Measurements from ENCODE around the gene PTN.
"Not testable (repeated sequence)": the region's sequence is repeated elsewhere in the genome, so short reads cannot be mapped to it uniquely, and the experiment has no call there.

Gene PTN

GRCh38 chr7:137282043-137282442 lies 61.5 kb downstream of the PTN start:
- H3K27me3 ChIP-seq (ENCODE audit: insufficient read depth, low read depth): no peaks in the 10 kb centered on the region
- no peak overlapping the region for H3K4me2 ChIP-seq
- no peaks in the 10 kb centered on the region for H3K36me3 ChIP-seq (ENCODE audit: insufficient read depth)
- TF ChIP-seq CTCF (conservative IDR thresholded peaks at IDR 0.05; ENCODE audit: low read depth, low read length): no peak
- H3K79me2 ChIP-seq (ENCODE audit: insufficient read depth, low read depth): no peaks in the 10 kb centered on the region
- H3K27ac ChIP-seq: no peak overlapping the region
- no peak overlapping the region for H2AFZ ChIP-seq (ENCODE audit: low read depth)
- H3K9ac ChIP-seq: no peak overlapping the region
- no peak overlapping the region for H3K4me3 ChIP-seq (IDR thresholded peaks at IDR 0.05; ENCODE audit: insufficient read depth, low read depth, low read length)
- no peaks in the 10 kb centered on the region for H3K4me1 ChIP-seq (ENCODE audit: low read depth, poor library complexity, severe bottlenecking)
- no peaks in the 10 kb centered on the region for H4K20me1 ChIP-seq (ENCODE audit: insufficient read depth)

GRCh38 chr7:137276189-137276588 lies 67.3 kb downstream of the PTN start:
- no peaks in the 10 kb centered on the region for H3K36me3 ChIP-seq (ENCODE audit: insufficient read depth)
- no peak overlapping the region for H3K27ac ChIP-seq
- no peaks in the 10 kb centered on the region for H4K20me1 ChIP-seq (ENCODE audit: insufficient read depth)
- no peak overlapping the region for H3K4me2 ChIP-seq
- no peaks in the 10 kb centered on the region for H3K27me3 ChIP-seq (ENCODE audit: insufficient read depth, low read depth)
- TF ChIP-seq CTCF (conservative IDR thresholded peaks at IDR 0.05; ENCODE audit: low read depth, low read length): no peak
- H3K79me2 ChIP-seq (ENCODE audit: insufficient read depth, low read depth): no peaks in the 10 kb centered on the region
- no peak overlapping the region for H3K9ac ChIP-seq
- no peak overlapping the region for H3K4me3 ChIP-seq (IDR thresholded peaks at IDR 0.05; ENCODE audit: insufficient read depth, low read depth, low read length)
- no peak overlapping the region for H2AFZ ChIP-seq (ENCODE audit: low read depth)
- H3K4me1 ChIP-seq (ENCODE audit: low read depth, poor library complexity, severe bottlenecking): no peaks in the 10 kb centered on the region

GRCh38 chr7:137272249-137272648 lies 71.3 kb downstream of the PTN start:
- Histone ChIP-seq H3K27me3 (ENCODE audit: insufficient read depth, low read depth) (no peaks in the 10 kb centered on the region), H3K36me3 (ENCODE audit: insufficient read depth) (no peaks in the 10 kb centered on the region), H4K20me1 (ENCODE audit: insufficient read depth) (no peaks in the 10 kb centered on the region), H2AFZ (ENCODE audit: low read depth) (no peak overlapping the region), H3K79me2 (ENCODE audit: insufficient read depth, low read depth) (no peaks in the 10 kb centered on the region), H3K4me3 (IDR thresholded peaks at IDR 0.05; ENCODE audit: insufficient read depth, low read depth, low read length) (no peak overlapping the region), H3K4me2 (no peak overlapping the region), H3K9ac (no peak overlapping the region), H3K27ac (no peak overlapping the region), H3K4me1 (ENCODE audit: low read depth, poor library complexity, severe bottlenecking) (no peaks in the 10 kb centered on the region)
- no peak for TF ChIP-seq CTCF (conservative IDR thresholded peaks at IDR 0.05; ENCODE audit: low read depth, low read length)

GRCh38 chr7:137269240-137269639 lies 74.3 kb downstream of the PTN start:
- TF ChIP-seq CTCF (conservative IDR thresholded peaks at IDR 0.05; ENCODE audit: low read depth, low read length): no peak
- no peaks in the 10 kb centered on the region for H3K27me3 ChIP-seq (ENCODE audit: insufficient read depth, low read depth)

GRCh38 chr7:137268001-137268865 lies 75.3 kb downstream of the PTN start:
- H3K36me3 ChIP-seq (ENCODE audit: insufficient read depth); H3K27me3 ChIP-seq (ENCODE audit: insufficient read depth, low read depth); H3K27ac ChIP-seq; H3K4me1 ChIP-seq (ENCODE audit: low read depth, poor library complexity, severe bottlenecking); H3K79me2 ChIP-seq (ENCODE audit: insufficient read depth, low read depth); H4K20me1 ChIP-seq (ENCODE audit: insufficient read depth); H3K9ac ChIP-seq; H3K4me2 ChIP-seq; H2AFZ ChIP-seq (ENCODE audit: low read depth); H3K4me3 ChIP-seq (IDR thresholded peaks at IDR 0.05; ENCODE audit: insufficient read depth, low read depth, low read length): not testable (repeated sequence)

More at GRCh38 chr7:137269240-137269639, 74.3 kb downstream of the PTN start:
- Histone ChIP-seq H2AFZ (ENCODE audit: low read depth) (no peak overlapping the region), H3K4me3 (IDR thresholded peaks at IDR 0.05; ENCODE audit: insufficient read depth, low read depth, low read length) (no peak overlapping the region), H3K36me3 (ENCODE audit: insufficient read depth) (no peaks in the 10 kb centered on the region), H3K9ac (no peak overlapping the region), H3K4me2 (no peak overlapping the region), H3K4me1 (ENCODE audit: low read depth, poor library complexity, severe bottlenecking) (no peaks in the 10 kb centered on the region), H4K20me1 (ENCODE audit: insufficient read depth) (no peaks in the 10 kb centered on the region), H3K27ac (no peak overlapping the region), H3K79me2 (ENCODE audit: insufficient read depth, low read depth) (no peaks in the 10 kb centered on the region)

All from KMS-11 (cell line).